Stimulated activated naive CD8-positive, alpha-beta T cell treated with anti-CD3 and anti-CD28 coated beads, Interleukin-15, Interleukin-2, amounts not matched to agents 100 ng/mL and 50 ng/mL, for 24 hours (primary cell): ENCODE results near the gene HOXD9.

Source experiments
- H3K27ac Mint-ChIP-seq: one replicate; pipeline ENCODE4 v1.8.0; 2021; ENCODE audit warnings: mild to moderate bottlenecking, mixed read lengths
- H3K27me3 Mint-ChIP-seq: one replicate; pipeline ENCODE4 v1.8.0; 2021; ENCODE audit warnings: mixed read lengths
- H3K36me3 Mint-ChIP-seq: one replicate; pipeline ENCODE4 v1.8.0; 2021; ENCODE audit warnings: low read depth, mixed read lengths
- H3K4me1 Mint-ChIP-seq: one replicate; pipeline ENCODE4 v1.8.0; 2021; ENCODE audit warnings: low read depth, mixed read lengths
- H3K4me3 Mint-ChIP-seq: one replicate; pipeline ENCODE4 v1.8.0; 2021; ENCODE audit warnings: mild to moderate bottlenecking, mixed read lengths
- H3K9me3 Mint-ChIP-seq: one replicate; pipeline ENCODE4 v1.8.0; 2021; ENCODE audit warnings: mixed read lengths

Gene HOXD9

DNA sequence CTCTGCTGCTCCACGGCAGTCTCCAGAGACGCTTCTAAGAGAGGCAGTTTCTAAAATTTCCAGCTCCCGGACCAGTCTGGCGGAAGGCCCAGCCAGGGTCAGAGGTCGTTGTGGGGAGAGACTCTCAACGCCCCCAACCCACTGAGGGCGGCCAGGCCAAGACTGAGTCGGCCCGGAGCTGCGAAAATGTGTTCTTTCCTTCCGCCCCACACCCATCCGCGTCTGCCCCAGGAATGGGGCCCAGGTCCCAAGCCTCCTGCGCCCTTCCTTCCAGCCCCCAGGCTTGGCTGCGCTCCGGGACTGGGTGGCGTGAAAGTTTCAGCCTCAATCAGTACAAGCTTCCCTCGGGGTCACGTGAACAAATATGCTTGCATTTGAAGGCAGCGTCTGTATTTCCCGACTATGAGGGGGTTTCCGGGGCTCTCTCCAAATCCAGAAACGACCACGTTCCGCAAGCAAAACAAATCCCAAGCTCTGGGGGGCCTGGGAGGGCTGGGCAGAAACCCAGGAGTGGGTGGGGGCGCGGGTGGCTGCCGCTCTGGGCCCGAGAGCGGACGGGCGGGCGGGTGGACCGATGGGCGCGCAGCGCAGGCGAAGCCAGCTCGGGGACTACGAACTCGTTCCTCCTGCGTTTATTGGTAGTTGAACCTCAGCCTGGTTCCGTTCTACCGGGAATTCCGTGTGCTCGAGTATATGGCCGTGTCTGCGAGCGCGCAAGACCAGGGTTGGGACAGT is 37.9 kb downstream of the HOXD9 start:
- Mint-ChIP-seq H3K27me3 (peaks cover 88% of the 10 kb centered on the region), H3K4me3 (no peak overlapping the region), H3K27ac (no peak overlapping the region), H3K9me3 (peaks cover 8% of the 10 kb centered on the region), H3K36me3 (peaks cover 8% of the 10 kb centered on the region), H3K4me1 (peaks cover 18% of the 10 kb centered on the region)

DNA sequence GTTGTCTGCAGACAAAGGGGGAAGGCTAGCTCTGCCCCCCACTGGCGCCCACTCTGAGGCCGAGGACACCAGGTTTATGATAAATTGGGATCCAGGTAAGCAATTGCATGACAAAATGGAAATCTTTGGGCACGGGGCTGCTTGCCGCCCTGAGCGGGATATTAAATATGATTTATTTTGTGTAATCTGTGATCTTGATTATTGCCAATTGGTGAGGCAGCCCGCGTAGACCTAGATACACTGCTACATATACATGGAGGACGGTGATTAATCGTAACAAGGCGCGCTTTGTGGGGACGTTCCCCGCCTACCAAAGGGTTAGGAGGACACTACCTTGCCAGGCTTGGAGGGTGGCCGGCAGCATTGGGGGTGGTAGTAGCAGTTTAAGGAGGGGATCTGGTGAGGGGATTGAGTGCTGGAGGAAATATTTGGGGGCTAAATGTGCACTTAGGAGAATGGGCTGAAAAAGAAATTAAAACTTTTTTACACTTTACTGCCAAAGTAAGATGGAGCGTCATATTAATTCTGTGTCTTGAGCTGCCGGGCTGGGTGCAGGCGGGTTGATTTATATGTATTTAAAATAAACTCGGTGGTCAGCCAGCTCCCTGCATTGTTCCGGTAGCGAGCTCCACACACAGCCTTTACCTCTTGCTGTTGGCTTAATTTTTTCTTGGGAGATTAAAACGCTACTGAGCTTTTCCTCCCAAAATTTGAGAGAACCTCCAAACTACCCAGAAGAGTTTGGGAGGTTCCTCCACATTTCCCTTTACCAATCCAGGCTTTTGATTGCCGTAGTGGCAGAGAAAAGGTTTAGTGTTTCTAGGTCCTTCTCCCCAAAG is 38.7 kb downstream of the HOXD9 start:
- Mint-ChIP-seq H3K36me3 (peaks cover 8% of the 10 kb centered on the region), H3K9me3 (peaks cover 8% of the 10 kb centered on the region), H3K27ac (no peak overlapping the region), H3K4me3 (no peak overlapping the region), H3K4me1 (peaks cover 18% of the 10 kb centered on the region), H3K27me3 (peaks cover 88% of the 10 kb centered on the region)

DNA sequence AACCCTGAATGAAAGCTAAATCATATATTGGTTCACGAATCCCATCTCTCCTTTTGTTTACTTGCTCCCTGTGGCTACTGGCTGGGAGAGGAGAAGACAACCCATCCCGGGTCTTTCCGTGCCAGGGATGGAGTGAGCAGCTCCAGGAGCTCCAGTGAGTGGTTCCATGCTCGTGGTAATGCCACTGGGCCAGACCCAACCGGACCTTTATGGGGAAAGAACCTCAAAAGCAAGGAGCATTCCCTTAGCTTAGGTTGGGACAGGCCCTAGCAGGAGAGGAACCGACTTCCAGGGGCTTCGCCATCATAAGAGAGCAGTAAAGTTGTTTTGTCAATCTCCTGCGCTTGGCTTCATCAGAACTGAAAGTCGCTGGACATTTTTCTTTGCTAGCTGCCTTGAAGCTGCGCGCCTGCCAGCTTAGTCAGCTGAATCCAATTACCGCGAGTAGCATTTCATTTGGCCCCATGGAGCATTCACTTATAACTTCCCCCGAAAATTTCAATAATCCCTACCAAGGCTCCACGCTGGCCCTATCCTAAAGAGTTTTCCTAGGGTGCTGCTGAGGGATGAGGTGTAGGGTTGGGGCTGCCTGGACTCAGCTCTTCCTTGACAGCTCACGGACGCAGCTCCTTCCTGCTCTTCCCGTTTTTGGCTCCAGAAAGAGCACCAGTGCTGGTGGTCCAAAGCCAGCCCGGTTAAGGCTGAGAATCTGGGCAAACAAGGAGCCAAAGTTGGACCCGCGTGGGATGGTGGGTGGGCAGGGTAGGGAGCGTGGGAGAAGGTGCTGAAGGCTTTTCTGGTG is 39.5 kb downstream of the HOXD9 start:
- Mint-ChIP-seq H3K4me3 (no peak overlapping the region), H3K36me3 (peaks cover 8% of the 10 kb centered on the region), H3K9me3 (peaks cover 8% of the 10 kb centered on the region), H3K27me3 (peaks cover 88% of the 10 kb centered on the region), H3K27ac (no peak overlapping the region), H3K4me1 (peaks cover 18% of the 10 kb centered on the region)

GRCh38 chr2:176162911-176163671 is 40.6 kb downstream of the HOXD9 start:
- peaks cover 11% of the 10 kb centered on the region for H3K4me1 Mint-ChIP-seq
- H3K27me3 Mint-ChIP-seq: peaks cover 89% of the 10 kb centered on the region
- H3K9me3 Mint-ChIP-seq: peaks cover 8% of the 10 kb centered on the region
- no peak overlapping the region for H3K4me3 Mint-ChIP-seq
- H3K36me3 Mint-ChIP-seq: peaks cover 8% of the 10 kb centered on the region
- H3K27ac Mint-ChIP-seq: no peak overlapping the region

GRCh38 chr2:176163672-176164056 is 41.1 kb downstream of the HOXD9 start:
- H3K27me3 Mint-ChIP-seq: peaks cover 84% of the 10 kb centered on the region
- H3K4me3 Mint-ChIP-seq: no peak overlapping the region
- H3K36me3 Mint-ChIP-seq: peaks cover 8% of the 10 kb centered on the region
- H3K4me1 Mint-ChIP-seq: peaks cover 6% of the 10 kb centered on the region
- no peak overlapping the region for H3K27ac Mint-ChIP-seq
- H3K9me3 Mint-ChIP-seq: peaks cover 8% of the 10 kb centered on the region

DNA sequence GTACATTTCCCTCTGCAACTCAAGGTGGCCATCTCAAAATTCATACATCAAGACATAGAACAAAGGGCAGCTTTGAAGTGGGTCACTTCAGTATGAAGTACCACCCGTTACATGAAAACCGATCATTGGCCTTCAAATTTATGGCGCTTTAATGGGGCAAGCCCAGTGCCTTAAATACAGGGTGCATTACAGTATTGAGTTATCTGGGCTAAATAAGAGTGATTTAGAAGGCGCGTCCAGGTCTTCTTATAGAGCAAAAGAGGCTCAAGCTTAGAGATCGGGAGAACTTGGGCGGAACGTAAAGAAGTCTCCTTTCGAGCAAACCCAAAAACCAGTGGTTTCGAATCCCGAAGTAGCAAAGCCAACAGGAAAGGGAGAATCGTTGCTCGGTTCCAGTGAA is 41.7 kb downstream of the HOXD9 start:
- no peak overlapping the region for H3K4me3 Mint-ChIP-seq
- peaks cover 80% of the 10 kb centered on the region for H3K27me3 Mint-ChIP-seq

GRCh38 chr2:176164611-176165369 is 42.3 kb downstream of the HOXD9 start:
- Mint-ChIP-seq H3K36me3 (peaks cover 8% of the 10 kb centered on the region), H3K4me3 (no peak overlapping the region), H3K27me3 (peaks cover 80% of the 10 kb centered on the region), H3K27ac (no peak overlapping the region), H3K9me3 (peaks cover 8% of the 10 kb centered on the region), H3K4me1 (peaks cover 6% of the 10 kb centered on the region)

More for the DNA sequence above, 41.7 kb downstream of the HOXD9 start:
- H3K27ac Mint-ChIP-seq: no peak overlapping the region
- H3K36me3 Mint-ChIP-seq: peaks cover 8% of the 10 kb centered on the region
- H3K4me1 Mint-ChIP-seq: peaks cover 6% of the 10 kb centered on the region
- H3K9me3 Mint-ChIP-seq: peaks cover 8% of the 10 kb centered on the region

- H3K27ac Mint-ChIP-seq: no peak overlapping the region
- H3K4me1 Mint-ChIP-seq: peaks cover 6% of the 10 kb centered on the region
- H3K36me3 Mint-ChIP-seq: peaks cover 8% of the 10 kb centered on the region
- no peak overlapping the region for H3K4me3 Mint-ChIP-seq
- peaks cover 8% of the 10 kb centered on the region for H3K9me3 Mint-ChIP-seq
- peaks cover 84% of the 10 kb centered on the region for H3K27me3 Mint-ChIP-seq
Observed at GRCh38 chr2:176165370-176166050, 43.0 kb downstream of the HOXD9 start.

DNA sequence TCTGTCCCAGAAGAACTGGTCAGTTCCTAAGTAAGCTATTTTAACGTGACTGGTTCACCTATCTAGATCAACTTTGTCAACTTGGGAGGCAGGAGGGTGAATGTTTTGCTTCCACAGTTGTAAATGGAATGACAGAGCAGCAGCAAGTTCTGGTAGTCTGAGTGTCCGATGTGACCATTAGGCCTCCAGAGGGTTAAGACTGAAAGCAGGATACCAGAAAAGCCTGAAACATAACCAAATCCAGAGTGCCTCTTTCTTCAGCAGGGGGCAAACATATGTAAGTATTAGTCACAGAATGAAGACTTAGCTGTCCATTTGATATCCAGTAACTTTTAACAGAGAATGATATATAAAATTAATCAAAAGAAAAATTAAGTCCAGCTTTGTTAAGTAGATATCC is 43.8 kb downstream of the HOXD9 start:
- peaks cover 8% of the 10 kb centered on the region for H3K36me3 Mint-ChIP-seq
- peaks cover 84% of the 10 kb centered on the region for H3K27me3 Mint-ChIP-seq
- peaks cover 8% of the 10 kb centered on the region for H3K9me3 Mint-ChIP-seq
- no peak overlapping the region for H3K4me3 Mint-ChIP-seq
- no peak overlapping the region for H3K27ac Mint-ChIP-seq
- peaks cover 6% of the 10 kb centered on the region for H3K4me1 Mint-ChIP-seq

GRCh38 chr2:176167398-176167797 is 44.9 kb downstream of the HOXD9 start:
- Mint-ChIP-seq H3K9me3 (peaks cover 8% of the 10 kb centered on the region), H3K27me3 (peaks cover 80% of the 10 kb centered on the region), H3K27ac (no peak overlapping the region), H3K36me3 (peaks cover 8% of the 10 kb centered on the region), H3K4me3 (no peak overlapping the region), H3K4me1 (peaks cover 6% of the 10 kb centered on the region)

DNA sequence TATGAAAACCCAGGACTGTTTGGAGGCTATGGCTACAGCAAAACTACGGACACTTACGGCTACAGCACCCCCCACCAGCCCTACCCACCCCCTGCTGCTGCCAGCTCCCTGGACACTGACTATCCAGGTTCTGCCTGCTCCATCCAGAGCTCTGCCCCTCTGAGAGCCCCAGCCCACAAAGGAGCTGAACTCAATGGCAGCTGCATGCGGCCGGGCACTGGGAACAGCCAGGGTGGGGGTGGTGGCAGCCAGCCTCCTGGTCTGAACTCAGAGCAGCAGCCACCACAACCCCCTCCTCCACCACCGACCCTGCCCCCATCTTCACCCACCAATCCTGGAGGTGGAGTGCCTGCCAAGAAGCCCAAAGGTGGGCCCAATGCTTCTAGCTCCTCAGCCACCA is 46.7 kb downstream of the HOXD9 start:
- peaks cover 1% of the 10 kb centered on the region for H3K9me3 Mint-ChIP-seq
- H3K4me3 Mint-ChIP-seq: no peak overlapping the region
- peaks cover 7% of the 10 kb centered on the region for H3K4me1 Mint-ChIP-seq
- no peak overlapping the region for H3K27ac Mint-ChIP-seq
- peaks cover 83% of the 10 kb centered on the region for H3K27me3 Mint-ChIP-seq
- peaks cover 3% of the 10 kb centered on the region for H3K36me3 Mint-ChIP-seq

DNA sequence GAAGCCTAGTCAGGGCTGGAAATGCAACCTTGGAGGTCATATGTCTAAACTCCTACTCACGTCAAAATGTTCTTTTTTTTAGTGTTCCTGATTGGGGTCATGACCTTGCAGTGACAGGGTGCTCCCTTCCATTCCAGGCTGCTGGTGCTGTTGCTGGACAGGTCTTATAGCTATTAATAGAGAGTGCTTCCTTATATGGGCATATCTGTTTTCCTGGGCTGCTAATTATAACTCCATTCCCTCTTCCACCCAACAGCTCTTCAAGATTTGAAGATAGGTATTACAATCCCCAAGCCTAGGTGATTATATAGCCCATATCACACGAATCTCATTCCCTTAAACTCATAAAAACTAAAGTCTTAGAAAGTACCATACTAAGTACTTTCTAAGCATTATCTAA is 47.2 kb downstream of the HOXD9 start:
- Mint-ChIP-seq H3K27me3 (peaks cover 81% of the 10 kb centered on the region), H3K27ac (no peak overlapping the region), H3K4me1 (peaks cover 10% of the 10 kb centered on the region), H3K4me3 (no peak overlapping the region), H3K9me3 (no peaks in the 10 kb centered on the region), H3K36me3 (no peaks in the 10 kb centered on the region)

- H3K27me3 Mint-ChIP-seq: peaks cover 81% of the 10 kb centered on the region
- H3K27ac Mint-ChIP-seq: no peak overlapping the region
- H3K4me3 Mint-ChIP-seq: no peak overlapping the region
- H3K4me1 Mint-ChIP-seq: peaks cover 14% of the 10 kb centered on the region
- no peaks in the 10 kb centered on the region for H3K9me3 Mint-ChIP-seq
- H3K36me3 Mint-ChIP-seq: no peaks in the 10 kb centered on the region
Observed at GRCh38 chr2:176170602-176171305, 48.2 kb downstream of the HOXD9 start.
